RWPE1 (cell line): ENCODE data around the gene TMPRSS9.
A peak's percentile ranks its signal among the peaks of the same experiment; 100 is the strongest.

Source experiments
- CTCF ChIA-PET: fragments of 350-600 bp; sonication (Branson Sonifier 250); formaldehyde crosslinking; extraction: SDS; loops from one replicate; lab custom pipeline; 2021; lab: Yijun Ruan, JAX
- POLR2A ChIA-PET: fragments of 400-600 bp; formaldehyde crosslinking; extraction: SDS; loops from one replicate; lab custom pipeline; 2020; ENCODE audit warnings: antibody characterized with exemption; ENCODE audit not compliant: low non-redundant PET; lab: Yijun Ruan, JAX
- DNase-seq: peaks from one replicate; pipeline ENCODE4 v3.0.0; 2012; ENCODE audit warnings: low spot score
- H3K27ac ChIP-seq: fragments of 450-650 bp; 2 replicates; pipeline ENCODE4 v1.5.1; 2017
- CTCF ChIP-seq: fragments of 450-650 bp; conservative IDR thresholded peaks from 2 replicates; pipeline ENCODE4 v1.5.1; 2017; ENCODE audit warnings: low read depth, mild to moderate bottlenecking

TMPRSS9 gene

DNA sequence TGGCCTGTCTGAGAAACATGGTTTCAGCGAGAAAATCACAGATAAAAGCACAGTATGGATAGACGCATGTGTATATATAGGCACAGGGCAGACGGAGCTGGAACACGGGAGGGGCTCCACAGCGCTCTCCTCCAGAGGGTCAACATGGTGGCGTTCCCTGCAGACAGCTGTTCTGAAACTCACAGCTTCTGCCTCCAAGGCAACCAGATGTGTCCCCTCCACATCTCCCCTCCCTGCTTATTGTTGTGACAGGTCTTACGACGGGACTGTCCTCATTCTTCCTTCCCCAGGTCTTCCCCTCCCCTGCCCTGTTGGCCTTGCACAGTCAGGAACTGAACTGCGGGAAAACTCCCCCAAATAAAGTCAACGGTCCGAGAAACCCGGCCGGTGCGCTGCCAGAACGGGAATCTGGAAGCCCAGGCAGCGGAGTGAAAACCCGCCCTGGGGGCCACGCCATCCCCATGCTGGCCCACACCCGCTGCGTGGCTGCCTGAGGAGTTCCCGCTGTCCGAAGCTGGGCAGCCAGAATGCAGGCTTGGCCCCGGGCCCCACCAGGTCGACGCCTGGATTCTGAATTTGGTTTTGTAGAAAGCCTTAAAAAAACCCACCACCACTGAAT, 70.0 kb downstream of the TMPRSS9 start:
- DNase-seq: no peak
- H3K27ac ChIP-seq: peak overlapping the region; percentile 95
- ChIA-PET POLR2A (no interaction called here), CTCF (no interaction called here)
- no peak for TF ChIP-seq CTCF

DNA sequence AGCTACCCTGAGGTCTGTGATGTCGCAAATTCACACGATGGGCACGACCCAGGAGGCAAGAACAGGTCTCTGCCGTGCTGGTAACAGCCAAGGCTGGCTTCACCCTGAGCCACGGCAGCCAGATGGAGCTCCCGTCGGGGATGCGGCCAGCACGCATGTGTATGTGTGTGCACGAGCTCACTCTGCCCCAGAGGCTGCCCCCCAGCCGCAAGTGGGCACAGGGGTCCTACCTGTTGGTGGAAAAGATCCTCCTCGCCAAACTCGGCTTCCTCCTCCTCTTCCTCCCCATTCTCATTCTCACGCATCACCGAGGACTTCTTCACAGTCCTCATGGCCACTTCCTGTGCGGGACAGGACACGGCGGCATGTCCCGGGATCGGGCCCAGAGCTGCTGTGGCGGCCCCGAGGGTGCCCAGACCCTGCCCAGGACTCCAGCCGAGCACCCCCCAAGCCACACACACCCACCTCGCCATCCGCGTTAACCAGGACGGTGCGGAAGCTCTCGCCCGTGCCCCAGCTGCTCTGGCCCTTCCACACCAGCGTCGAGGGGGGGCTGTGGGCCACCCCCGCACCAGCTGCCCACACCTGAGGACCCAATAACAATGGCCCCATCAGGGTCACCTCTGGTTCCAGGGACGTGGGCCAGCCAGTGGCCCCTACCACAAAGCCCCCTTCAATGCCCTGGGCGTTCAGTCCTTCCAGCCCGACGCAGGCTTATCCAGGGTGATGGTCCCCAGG, 71.4 kb downstream of the TMPRSS9 start:
- DNase-seq: no peak
- no peak for TF ChIP-seq CTCF
- ChIA-PET POLR2A (no interaction called here), CTCF (interaction anchor here (0.6 kb wide), 1 partner anchor 159 kb away, joined by 3 read pairs; no protein-coding TSS in a partner anchor)
- H3K27ac ChIP-seq: peak overlapping the region; percentile 95

DNA sequence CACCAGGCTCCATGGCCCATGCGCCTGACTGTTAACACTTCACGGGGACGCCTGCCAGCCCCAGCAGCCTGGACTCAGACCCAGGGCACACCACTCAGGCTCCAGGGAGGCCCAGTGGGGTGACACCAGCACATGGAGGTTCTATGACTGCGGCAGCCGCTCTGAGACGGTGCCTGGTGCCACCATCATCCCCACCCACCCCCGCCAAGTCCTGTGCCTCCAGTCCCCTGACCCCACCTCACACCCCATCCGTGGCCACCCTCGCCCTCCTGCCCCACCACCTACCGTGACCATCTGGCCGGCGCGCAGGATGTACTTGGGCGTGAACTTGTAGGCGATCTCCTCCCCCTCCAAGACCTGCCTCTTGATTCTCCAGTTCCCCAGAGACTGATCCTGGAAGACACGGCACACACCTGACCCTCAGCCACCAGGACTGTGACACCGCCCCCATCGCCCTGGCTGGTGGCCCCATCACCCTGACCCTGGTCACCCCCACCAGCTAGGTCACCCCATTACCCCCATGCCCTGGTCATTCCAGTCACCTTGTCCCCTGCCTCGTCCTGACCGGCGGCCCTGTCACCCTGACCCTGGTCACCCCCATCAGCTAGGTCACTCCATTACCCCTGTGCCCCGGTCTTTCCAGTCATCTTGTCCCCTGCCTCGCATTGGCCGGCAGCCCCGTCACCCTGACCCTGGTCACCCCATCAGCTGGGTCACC, 72.2 kb downstream of the TMPRSS9 start:
- ChIA-PET CTCF (interaction anchor here (0.6 kb wide), 1 partner anchor 261 kb away, joined by 9 read pairs; no protein-coding TSS in a partner anchor), POLR2A (no interaction called here)
- DNase-seq: no peak
- no peak for TF ChIP-seq CTCF
- H3K27ac ChIP-seq: peak overlapping the region; percentile 95

- ChIA-PET POLR2A (no interaction called here), CTCF (no interaction called here)
- H3K27ac ChIP-seq: no peak overlapping the region
- DNase-seq: no peak
- no peak for TF ChIP-seq CTCF
These were observed 73.8 kb downstream of the TMPRSS9 start for GRCh38 chr19:2433854-2434253.

GRCh38 chr19:2434267-2434666, 74.2 kb downstream of the TMPRSS9 start:
- H3K27ac ChIP-seq: no peak overlapping the region
- ChIA-PET POLR2A (no interaction called here), CTCF (no interaction called here)
- no peak for DNase-seq
- no peak for TF ChIP-seq CTCF

- H3K27ac ChIP-seq: no peak overlapping the region
- ChIA-PET CTCF (interaction anchor here (0.6 kb wide), 1 partner anchor 22 kb away, joined by 3 read pairs; the partner anchor contains the start of gene LMNB2), POLR2A (no interaction called here)
- TF ChIP-seq CTCF: no peak
- DNase-seq: no peak
These were observed 74.7 kb downstream of the TMPRSS9 start for GRCh38 chr19:2434721-2435265.
